SK-N-MC (cell line): Measurements from ENCODE around the gene ANKRD10.

Source experiments
- EZH2 ChIP-seq: fragments of 200-600 bp; sonication (generic); IDR thresholded peaks from one replicate; pipeline ENCODE4 v1.6.1; 2017; ENCODE audit warnings: antibody characterized with exemption
- FOXP2 ChIP-seq: optimal IDR thresholded peaks from 2 replicates; pipeline ENCODE3; 2011; ENCODE audit warnings: mild to moderate bottlenecking, moderate library complexity; ENCODE audit not compliant: insufficient read depth; ENCODE audit errors: extremely low read length, control extremely low read depth
- POLR2AphosphoS5 ChIP-seq: IDR thresholded peaks from 2 replicates; pipeline ENCODE4 v1.6.1; 2012; ENCODE audit warnings: mild to moderate bottlenecking, low read depth, low read length, borderline replicate concordance

DNA sequence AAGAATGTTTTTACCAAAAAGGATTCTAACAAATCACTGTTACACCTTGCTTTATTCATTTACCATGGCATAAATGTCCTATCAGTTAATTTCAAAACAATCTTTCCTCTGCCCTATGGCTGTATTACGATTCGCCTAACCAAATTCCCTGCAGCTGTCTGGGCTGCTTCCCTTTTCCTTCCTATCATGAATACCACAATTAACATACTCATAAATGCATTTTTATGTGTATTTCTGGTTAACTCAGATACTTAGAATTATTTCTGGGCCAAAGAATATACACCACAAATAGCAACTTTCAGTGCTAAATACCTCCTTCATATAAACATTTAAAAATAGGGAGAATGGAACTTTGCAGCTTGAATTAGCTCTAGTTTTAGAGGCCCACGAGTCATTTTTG is 30.4 kb downstream of the ANKRD10 start:
- TF ChIP-seq POLR2AphosphoS5 (no peak), EZH2 (no peak), FOXP2 (no peak)
